ENCODE results near the gene GCSH. TPM values are rescaled to one million over a fixed set of nuclear protein-coding genes. Genes with fewer than 3 reads are reported as not detected.

GCSH gene
- total and polyA plus RNA-seq, 12 donors, result 10.3 to 80.1 (median 24.6) TPM

GRCh38 chr16:81071805-81072204 is 24.4 kb downstream of the GCSH start:
- Histone ChIP-seq H3K27ac (no peak overlapping the region), H3K27me3 (no peaks in the 10 kb centered on the region), H3K4me3 (no peak overlapping the region), H3K9me3 (replicated peaks in 1 of 3) (no peaks in the 10 kb centered on the region), H3K36me3 (replicated peaks in 1 of 2) (no peaks in the 10 kb centered on the region), H3K4me1 (replicated peaks in 1 of 2) (peaks cover 0 to 4% of the 10 kb centered on the region in 2 donors)
- intact Hi-C loops (cut with DNase I), result no loop called here
- WGBS, 4 donors, result 77 to 82% (median 78%) methylated on average over 4 of the region's 4 CpGs
- DNase-seq, result no peak
- no peak for TF ChIP-seq CTCF (IDR thresholded peaks at IDR 0.05)
- no peak for TF ChIP-seq POLR2A (IDR thresholded peaks at IDR 0.05)

GRCh38 chr16:81070979-81071378 is 25.2 kb downstream of the GCSH start:
- 75 to 90% (median 78%) methylated on average over 7 to 8 of the region's 8 CpGs for WGBS, 4 donors
- no peak for DNase-seq
- no peaks in the 10 kb centered on the region for H3K27me3 ChIP-seq
- H3K36me3 ChIP-seq (replicated peaks in 1 of 2), result no peaks in the 10 kb centered on the region
- H3K4me1 ChIP-seq (replicated peaks in 1 of 2), result peaks cover 0 to under 1% of the 10 kb centered on the region in 2 donors
- H3K9me3 ChIP-seq (replicated peaks in 1 of 3), result no peaks in the 10 kb centered on the region
- intact Hi-C loops (cut with DNase I), result no loop called here
- TF ChIP-seq CTCF (IDR thresholded peaks at IDR 0.05) (no peak), POLR2A (IDR thresholded peaks at IDR 0.05) (no peak)
- H3K4me3 ChIP-seq, result no peak overlapping the region
- no peak overlapping the region for H3K27ac ChIP-seq

- 87 to 92% (median 92%) methylated on average over 4 of the region's 4 CpGs for WGBS, 4 donors
- Histone ChIP-seq H3K9me3 (replicated peaks in 1 of 3) (no peaks in the 10 kb centered on the region), H3K4me1 (replicated peaks in 1 of 2) (no peaks in the 10 kb centered on the region), H3K4me3 (no peak overlapping the region), H3K27ac (no peak overlapping the region), H3K27me3 (no peaks in the 10 kb centered on the region), H3K36me3 (replicated peaks in 1 of 2) (no peaks in the 10 kb centered on the region)
- TF ChIP-seq CTCF (IDR thresholded peaks at IDR 0.05) (no peak), POLR2A (IDR thresholded peaks at IDR 0.05) (no peak)
- intact Hi-C loops (cut with DNase I), result no loop called here
- no peak for DNase-seq
Observed at GRCh38 chr16:81069063-81069462, 27.1 kb downstream of the GCSH start.

GRCh38 chr16:81067166-81067565 is 29.0 kb downstream of the GCSH start:
- DNase-seq, result no peak
- Histone ChIP-seq H3K9me3 (replicated peaks in 1 of 3) (no peaks in the 10 kb centered on the region), H3K4me1 (replicated peaks in 1 of 2) (no peaks in the 10 kb centered on the region), H3K36me3 (replicated peaks in 1 of 2) (no peaks in the 10 kb centered on the region), H3K27me3 (no peaks in the 10 kb centered on the region), H3K4me3 (no peak overlapping the region), H3K27ac (no peak overlapping the region)
- intact Hi-C loops (cut with DNase I), result no loop called here
- WGBS, 4 donors, result 83 to 88% (median 86%) methylated on average over 1 of the region's 1 CpG
- TF ChIP-seq CTCF (IDR thresholded peaks at IDR 0.05), result no peak
